ENCODE measurements around the gene GDPD5.
A peak's percentile ranks its signal among the peaks of the same experiment; 100 is the strongest.

Gene GDPD5

DNA sequence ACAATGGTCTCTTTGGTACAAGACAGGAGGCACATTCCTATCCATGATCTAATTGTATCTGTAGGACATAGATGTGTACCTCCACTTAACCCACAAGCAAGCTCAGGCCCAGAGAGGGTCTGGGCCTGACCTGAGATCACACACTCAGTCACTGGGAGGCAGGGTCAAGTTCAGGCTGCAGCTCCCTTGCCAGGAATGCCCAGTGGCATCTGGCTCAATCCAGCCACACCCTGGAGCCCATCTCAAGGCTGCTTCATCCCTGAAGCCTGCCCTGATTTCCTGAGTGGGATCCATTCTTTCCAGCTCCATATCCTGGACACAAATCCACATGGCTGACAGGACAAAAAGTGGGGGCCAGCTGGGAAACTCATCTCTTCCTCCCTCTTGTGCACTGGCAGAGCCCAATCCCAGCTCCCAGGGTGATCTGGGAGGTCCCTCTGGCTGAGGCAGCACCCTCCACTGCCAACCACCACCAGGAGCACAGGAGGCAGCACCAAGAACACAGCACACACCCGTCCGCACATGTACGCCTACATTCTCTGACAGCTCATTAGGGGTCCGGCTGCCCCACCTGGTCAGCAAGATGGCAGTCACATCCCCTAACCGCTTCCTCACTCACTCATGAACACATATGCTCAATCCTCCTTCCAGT is 53.5 kb downstream of the GDPD5 start:
- Histone ChIP-seq H3K79me1 (replicated peaks; ENCODE audit: low read length, poor library complexity, severe bottlenecking) (no peaks in the 10 kb centered on the region), H3K4me3 (ENCODE audit: insufficient read depth in 1 of 2, low read depth in 1 of 2, low read length in 2 of 2) (no peak overlapping the region), H3K4me2 (ENCODE audit: low read length, poor library complexity, severe bottlenecking) (no peak overlapping the region), H3K27ac (ENCODE audit: low read length, poor library complexity, severe bottlenecking) (no peak overlapping the region), H4K91ac (ENCODE audit: low read length) (no peak overlapping the region), H2BK15ac (ENCODE audit: low read depth, poor library complexity, severe bottlenecking) (peak overlapping the region; percentile 29), H3K27me3 (ENCODE audit: control insufficient read depth in 1 of 2, insufficient read depth in 1 of 2, low read length in 2 of 2) (no peaks in the 10 kb centered on the region), H2BK5ac (ENCODE audit: low read depth, low read length, poor library complexity, severe bottlenecking) (no peak overlapping the region), H4K8ac (ENCODE audit: low read length) (peak overlapping the region; percentile 62), H3K9ac (ENCODE audit: low read length) (no peak overlapping the region), H3K4ac (ENCODE audit: low read depth in 1 of 2, low read length in 2 of 2) (no peak overlapping the region), H3K4me1 (ENCODE audit: control insufficient read depth, insufficient read depth, low read depth, low read length) (peaks cover 30% of the 10 kb centered on the region), H2AK5ac (ENCODE audit: low read length, severe bottlenecking) (no peak overlapping the region), H3K9me3 (ENCODE audit: control insufficient read depth, low read length) (no peaks in the 10 kb centered on the region), H3K14ac (ENCODE audit: low read length in 2 of 2) (no peak overlapping the region), H2BK12ac (ENCODE audit: low read length in 2 of 2) (no peak overlapping the region), H3K18ac (ENCODE audit: low read depth in 1 of 2, low read length in 2 of 2) (no peak overlapping the region), H3K36me3 (ENCODE audit: control insufficient read depth in 1 of 2, insufficient read depth in 2 of 2, low read depth in 1 of 2, low read length in 2 of 2) (no peaks in the 10 kb centered on the region), H2BK120ac (ENCODE audit: low read depth, low read length) (no peak overlapping the region), H3K23ac (ENCODE audit: low read length in 2 of 2) (no peak overlapping the region), H2AFZ (ENCODE audit: low read depth, low read length) (no peak overlapping the region)
- 93% methylated on average over 5 of the region's 5 CpGs for WGBS
- no peak for DNase-seq

- Histone ChIP-seq H2AK5ac (ENCODE audit: low read length, severe bottlenecking) (no peak overlapping the region), H3K4ac (ENCODE audit: low read depth in 1 of 2, low read length in 2 of 2) (peak overlapping the region in 1 of 2 experiments; percentile 28), H3K9ac (ENCODE audit: low read length) (no peak overlapping the region), H4K8ac (ENCODE audit: low read length) (peak overlapping the region; percentile 12), H3K27ac (ENCODE audit: low read length, poor library complexity, severe bottlenecking) (no peak overlapping the region), H3K36me3 (ENCODE audit: control insufficient read depth in 1 of 2, insufficient read depth in 2 of 2, low read depth in 1 of 2, low read length in 2 of 2) (no peaks in the 10 kb centered on the region), H3K4me3 (ENCODE audit: insufficient read depth in 1 of 2, low read depth in 1 of 2, low read length in 2 of 2) (no peak overlapping the region), H4K91ac (ENCODE audit: low read length) (peak overlapping the region; percentile 7), H2BK120ac (ENCODE audit: low read depth, low read length) (no peak overlapping the region), H2BK12ac (ENCODE audit: low read length in 2 of 2) (peak overlapping the region in 1 of 2 experiments; percentile 23), H2BK5ac (ENCODE audit: low read depth, low read length, poor library complexity, severe bottlenecking) (no peak overlapping the region), H3K9me3 (ENCODE audit: control insufficient read depth, low read length) (no peaks in the 10 kb centered on the region), H3K27me3 (ENCODE audit: control insufficient read depth in 1 of 2, insufficient read depth in 1 of 2, low read length in 2 of 2) (no peaks in the 10 kb centered on the region), H3K18ac (ENCODE audit: low read depth in 1 of 2, low read length in 2 of 2) (no peak overlapping the region), H3K4me1 (ENCODE audit: control insufficient read depth, insufficient read depth, low read depth, low read length) (peaks cover 34% of the 10 kb centered on the region), H3K4me2 (ENCODE audit: low read length, poor library complexity, severe bottlenecking) (no peak overlapping the region), H3K14ac (ENCODE audit: low read length in 2 of 2) (no peak overlapping the region), H2BK15ac (ENCODE audit: low read depth, poor library complexity, severe bottlenecking) (no peak overlapping the region), H2AFZ (ENCODE audit: low read depth, low read length) (no peak overlapping the region), H3K23ac (ENCODE audit: low read length in 2 of 2) (no peak overlapping the region), H3K79me1 (replicated peaks; ENCODE audit: low read length, poor library complexity, severe bottlenecking) (no peaks in the 10 kb centered on the region)
- WGBS, result 71% methylated on average over 6 of the region's 7 CpGs
- DNase-seq, result no peak
Measured at GRCh38 chr11:75471176-75471973, 54.4 kb downstream of the GDPD5 start.

GRCh38 chr11:75470476-75471080 is 55.2 kb downstream of the GDPD5 start:
- H3K23ac ChIP-seq (ENCODE audit: low read length in 2 of 2), result no peak overlapping the region
- no peak overlapping the region for H3K27ac ChIP-seq (ENCODE audit: low read length, poor library complexity, severe bottlenecking)
- H3K36me3 ChIP-seq (ENCODE audit: control insufficient read depth in 1 of 2, insufficient read depth in 2 of 2, low read depth in 1 of 2, low read length in 2 of 2), result no peaks in the 10 kb centered on the region
- no peak overlapping the region for H2BK120ac ChIP-seq (ENCODE audit: low read depth, low read length)
- H3K4ac ChIP-seq (ENCODE audit: low read depth in 1 of 2, low read length in 2 of 2), result no peak overlapping the region
- no peak overlapping the region for H4K8ac ChIP-seq (ENCODE audit: low read length)
- no peak overlapping the region for H3K14ac ChIP-seq (ENCODE audit: low read length in 2 of 2)
- no peak overlapping the region for H3K4me2 ChIP-seq (ENCODE audit: low read length, poor library complexity, severe bottlenecking)
- no peak overlapping the region for H2AK5ac ChIP-seq (ENCODE audit: low read length, severe bottlenecking)
- no peak for DNase-seq
- no peak overlapping the region for H3K9ac ChIP-seq (ENCODE audit: low read length)
- no peak overlapping the region for H2BK12ac ChIP-seq (ENCODE audit: low read length in 2 of 2)
- H3K4me1 ChIP-seq (ENCODE audit: control insufficient read depth, insufficient read depth, low read depth, low read length), result peaks cover 36% of the 10 kb centered on the region
- H2AFZ ChIP-seq (ENCODE audit: low read depth, low read length), result no peak overlapping the region
- 68% methylated on average over 2 of the region's 7 CpGs for WGBS
- no peak overlapping the region for H3K18ac ChIP-seq (ENCODE audit: low read depth in 1 of 2, low read length in 2 of 2)
- no peak overlapping the region for H2BK15ac ChIP-seq (ENCODE audit: low read depth, poor library complexity, severe bottlenecking)
- H3K4me3 ChIP-seq (ENCODE audit: insufficient read depth in 1 of 2, low read depth in 1 of 2, low read length in 2 of 2), result no peak overlapping the region
- H3K9me3 ChIP-seq (ENCODE audit: control insufficient read depth, low read length), result no peaks in the 10 kb centered on the region
- no peak overlapping the region for H2BK5ac ChIP-seq (ENCODE audit: low read depth, low read length, poor library complexity, severe bottlenecking)
- no peaks in the 10 kb centered on the region for H3K79me1 ChIP-seq (replicated peaks; ENCODE audit: low read length, poor library complexity, severe bottlenecking)
- H4K91ac ChIP-seq (ENCODE audit: low read length), result no peak overlapping the region
- no peaks in the 10 kb centered on the region for H3K27me3 ChIP-seq (ENCODE audit: control insufficient read depth in 1 of 2, insufficient read depth in 1 of 2, low read length in 2 of 2)

- WGBS, result 78% methylated on average over 5 of the region's 6 CpGs
- Histone ChIP-seq H2BK120ac (ENCODE audit: low read depth, low read length) (no peak overlapping the region), H3K4me3 (ENCODE audit: insufficient read depth in 1 of 2, low read depth in 1 of 2, low read length in 2 of 2) (no peak overlapping the region)
Measured at GRCh38 chr11:75469785-75470405, 55.8 kb downstream of the GDPD5 start.

More at GRCh38 chr11:75469785-75470405, 55.8 kb downstream of the GDPD5 start:
- Histone ChIP-seq H3K9me3 (ENCODE audit: control insufficient read depth, low read length) (no peaks in the 10 kb centered on the region), H3K36me3 (ENCODE audit: control insufficient read depth in 1 of 2, insufficient read depth in 2 of 2, low read depth in 1 of 2, low read length in 2 of 2) (no peaks in the 10 kb centered on the region), H2BK5ac (ENCODE audit: low read depth, low read length, poor library complexity, severe bottlenecking) (no peak overlapping the region), H3K14ac (ENCODE audit: low read length in 2 of 2) (no peak overlapping the region), H3K79me1 (replicated peaks; ENCODE audit: low read length, poor library complexity, severe bottlenecking) (no peaks in the 10 kb centered on the region), H2BK12ac (ENCODE audit: low read length in 2 of 2) (no peak overlapping the region), H3K27ac (ENCODE audit: low read length, poor library complexity, severe bottlenecking) (no peak overlapping the region), H3K4ac (ENCODE audit: low read depth in 1 of 2, low read length in 2 of 2) (no peak overlapping the region), H3K23ac (ENCODE audit: low read length in 2 of 2) (no peak overlapping the region), H3K4me1 (ENCODE audit: control insufficient read depth, insufficient read depth, low read depth, low read length) (peaks cover 32% of the 10 kb centered on the region), H3K27me3 (ENCODE audit: control insufficient read depth in 1 of 2, insufficient read depth in 1 of 2, low read length in 2 of 2) (no peaks in the 10 kb centered on the region), H2BK15ac (ENCODE audit: low read depth, poor library complexity, severe bottlenecking) (no peak overlapping the region), H4K8ac (ENCODE audit: low read length) (no peak overlapping the region), H2AK5ac (ENCODE audit: low read length, severe bottlenecking) (no peak overlapping the region), H4K91ac (ENCODE audit: low read length) (no peak overlapping the region), H2AFZ (ENCODE audit: low read depth, low read length) (no peak overlapping the region), H3K18ac (ENCODE audit: low read depth in 1 of 2, low read length in 2 of 2) (no peak overlapping the region), H3K4me2 (ENCODE audit: low read length, poor library complexity, severe bottlenecking) (no peak overlapping the region), H3K9ac (ENCODE audit: low read length) (no peak overlapping the region)
- DNase-seq, result no peak
